Measurements from ENCODE around the gene FBLN2. TPM values are rescaled to one million over a fixed set of nuclear protein-coding genes. Genes with fewer than 3 reads are reported as not detected.

Gene FBLN2
- total RNA-seq, 4 donors from 2014 or later = 75.7 to 159 (median 89.8) TPM

- TF ChIP-seq, protein P1, sequence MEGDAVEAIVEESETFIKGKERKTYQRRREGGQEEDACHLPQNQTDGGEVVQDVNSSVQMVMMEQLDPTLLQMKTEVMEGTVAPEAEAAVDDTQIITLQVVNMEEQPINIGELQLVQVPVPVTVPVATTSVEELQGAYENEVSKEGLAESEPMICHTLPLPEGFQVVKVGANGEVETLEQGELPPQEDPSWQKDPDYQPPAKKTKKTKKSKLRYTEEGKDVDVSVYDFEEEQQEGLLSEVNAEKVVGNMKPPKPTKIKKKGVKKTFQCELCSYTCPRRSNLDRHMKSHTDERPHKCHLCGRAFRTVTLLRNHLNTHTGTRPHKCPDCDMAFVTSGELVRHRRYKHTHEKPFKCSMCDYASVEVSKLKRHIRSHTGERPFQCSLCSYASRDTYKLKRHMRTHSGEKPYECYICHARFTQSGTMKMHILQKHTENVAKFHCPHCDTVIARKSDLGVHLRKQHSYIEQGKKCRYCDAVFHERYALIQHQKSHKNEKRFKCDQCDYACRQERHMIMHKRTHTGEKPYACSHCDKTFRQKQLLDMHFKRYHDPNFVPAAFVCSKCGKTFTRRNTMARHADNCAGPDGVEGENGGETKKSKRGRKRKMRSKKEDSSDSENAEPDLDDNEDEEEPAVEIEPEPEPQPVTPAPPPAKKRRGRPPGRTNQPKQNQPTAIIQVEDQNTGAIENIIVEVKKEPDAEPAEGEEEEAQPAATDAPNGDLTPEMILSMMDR (IDR thresholded peaks at IDR 0.05) = no peak
- Histone ChIP-seq H3K27me3 (no peaks in the 10 kb centered on the region), H3K36me3 (no peaks in the 10 kb centered on the region), H3K9me3 (no peaks in the 10 kb centered on the region), H3K4me3 (replicated peaks in 1 of 3) (no peak overlapping the region), H3K4me1 (peaks cover 0 to 12% of the 10 kb centered on the region in 2 donors), H3K27ac (no peak overlapping the region)
- 74 to 86% methylated on average over 5 of the region's 5 CpGs for WGBS, 2 donors
- intact Hi-C loops (cut with DNase I) = no loop called here
- no peak for DNase-seq
Observed at GRCh38 chr3:13529196-13530112, 19.5 kb upstream of the FBLN2 start.

- intact Hi-C loops (cut with DNase I) = no loop called here
- TF ChIP-seq, protein P1 (IDR thresholded peaks at IDR 0.05) = no peak
- no peak for TF ChIP-seq POLR2A (IDR thresholded peaks at IDR 0.05)
- Histone ChIP-seq H3K4me1 (peaks cover 0 to 12% of the 10 kb centered on the region in 2 donors), H3K27me3 (no peaks in the 10 kb centered on the region), H3K9me3 (no peaks in the 10 kb centered on the region), H3K4me3 (replicated peaks in 1 of 3) (no peak overlapping the region), H3K27ac (no peak overlapping the region), H3K36me3 (no peaks in the 10 kb centered on the region)
- DNase-seq = no peak
- WGBS, 2 donors = 72 to 77% methylated on average over 12 of the region's 12 CpGs
Observed at GRCh38 chr3:13530241-13531009, 18.5 kb upstream of the FBLN2 start.

DNA sequence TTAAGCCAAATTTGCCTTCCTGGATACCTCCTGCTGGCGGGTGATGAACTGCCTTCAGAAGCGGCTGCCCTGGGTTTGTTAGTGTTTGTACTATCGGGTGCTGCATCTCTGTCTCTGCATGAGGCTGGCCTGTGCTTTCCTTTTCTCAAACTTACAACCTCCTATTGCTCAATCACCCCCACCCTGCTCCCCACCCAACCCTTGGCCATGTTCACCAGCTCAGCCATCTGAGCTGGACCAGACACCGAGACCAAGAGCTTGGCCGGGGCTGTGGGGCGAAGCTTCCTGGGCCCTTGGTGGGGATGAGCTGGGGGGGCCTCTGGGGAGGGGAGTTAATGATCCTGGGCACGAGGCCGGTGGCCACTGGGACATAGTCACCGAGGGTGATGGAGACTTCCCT, 16.8 kb upstream of the FBLN2 start:
- no peak overlapping the region for H3K27ac ChIP-seq
- no peak overlapping the region for H3K4me3 ChIP-seq (replicated peaks in 1 of 3)
- intact Hi-C loops (cut with DNase I) = no loop called here
- peaks cover 0 to 10% of the 10 kb centered on the region in 2 donors for H3K4me1 ChIP-seq
- WGBS, 2 donors = 74 to 87% methylated on average over 7 of the region's 9 CpGs
- H3K9me3 ChIP-seq = no peaks in the 10 kb centered on the region
- H3K36me3 ChIP-seq = no peaks in the 10 kb centered on the region
- TF ChIP-seq, protein P1 (IDR thresholded peaks at IDR 0.05) = no peak
- TF ChIP-seq POLR2A (IDR thresholded peaks at IDR 0.05) = no peak
- H3K27me3 ChIP-seq = no peaks in the 10 kb centered on the region
- no peak for DNase-seq

- intact Hi-C loops (cut with DNase I) = no loop called here
- no peaks in the 10 kb centered on the region for H3K9me3 ChIP-seq
- DNase-seq = no peak
- no peaks in the 10 kb centered on the region for H3K36me3 ChIP-seq
- H3K4me1 ChIP-seq = peaks cover 0 to 10% of the 10 kb centered on the region in 2 donors
- TF ChIP-seq, protein P1 (IDR thresholded peaks at IDR 0.05) = no peak
- TF ChIP-seq POLR2A (IDR thresholded peaks at IDR 0.05) = no peak
- H3K27me3 ChIP-seq = no peaks in the 10 kb centered on the region
- WGBS, 2 donors = 79 to 85% methylated on average over 4 to 5 of the region's 5 CpGs
- H3K27ac ChIP-seq = no peak overlapping the region
- no peak overlapping the region for H3K4me3 ChIP-seq (replicated peaks in 1 of 3)
Observed at GRCh38 chr3:13532631-13533030, 16.3 kb upstream of the FBLN2 start.
